AG09319 (cell line): ENCODE results near the gene ZC3H11A.
"Not testable (repeated sequence)": the region's sequence is repeated elsewhere in the genome, so short reads cannot be mapped to it uniquely, and the experiment has no call there.

Source experiments
- DNase-seq: peaks from one replicate; pipeline ENCODE4 v3.0.0-alpha.2; 2010; ENCODE audit warnings: low read depth; ENCODE audit errors: extremely low read depth
- TF ChIP-seq, protein P1 (sequence below): IDR thresholded peaks from 2 replicates; pipeline ENCODE4 v1.5.1; 2011; ENCODE audit warnings: low read depth, mild to moderate bottlenecking, inconsistent platforms, low read length, moderate library complexity

Gene ZC3H11A

DNA sequence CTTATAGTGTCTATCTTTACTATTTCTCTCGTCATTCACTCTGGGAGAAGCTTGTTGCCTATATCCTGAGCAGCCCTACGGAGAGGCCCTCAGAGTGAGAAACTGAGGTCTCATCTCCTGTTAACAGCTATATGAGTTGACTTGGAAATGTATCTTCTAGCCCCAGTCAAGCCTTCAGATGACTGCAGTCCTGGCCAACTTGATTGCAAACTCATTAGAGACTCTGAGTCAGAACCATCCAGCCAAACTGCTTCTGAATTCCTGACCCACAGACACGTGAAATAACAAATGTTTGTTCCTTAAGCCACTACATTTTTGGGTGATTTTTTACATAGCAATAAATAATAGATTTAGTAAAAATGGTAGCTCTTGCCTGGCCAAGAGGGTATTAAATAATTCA, 3.9 kb upstream of the ZC3H11A start:
- TF ChIP-seq, protein P1, sequence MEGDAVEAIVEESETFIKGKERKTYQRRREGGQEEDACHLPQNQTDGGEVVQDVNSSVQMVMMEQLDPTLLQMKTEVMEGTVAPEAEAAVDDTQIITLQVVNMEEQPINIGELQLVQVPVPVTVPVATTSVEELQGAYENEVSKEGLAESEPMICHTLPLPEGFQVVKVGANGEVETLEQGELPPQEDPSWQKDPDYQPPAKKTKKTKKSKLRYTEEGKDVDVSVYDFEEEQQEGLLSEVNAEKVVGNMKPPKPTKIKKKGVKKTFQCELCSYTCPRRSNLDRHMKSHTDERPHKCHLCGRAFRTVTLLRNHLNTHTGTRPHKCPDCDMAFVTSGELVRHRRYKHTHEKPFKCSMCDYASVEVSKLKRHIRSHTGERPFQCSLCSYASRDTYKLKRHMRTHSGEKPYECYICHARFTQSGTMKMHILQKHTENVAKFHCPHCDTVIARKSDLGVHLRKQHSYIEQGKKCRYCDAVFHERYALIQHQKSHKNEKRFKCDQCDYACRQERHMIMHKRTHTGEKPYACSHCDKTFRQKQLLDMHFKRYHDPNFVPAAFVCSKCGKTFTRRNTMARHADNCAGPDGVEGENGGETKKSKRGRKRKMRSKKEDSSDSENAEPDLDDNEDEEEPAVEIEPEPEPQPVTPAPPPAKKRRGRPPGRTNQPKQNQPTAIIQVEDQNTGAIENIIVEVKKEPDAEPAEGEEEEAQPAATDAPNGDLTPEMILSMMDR = no peak

DNA sequence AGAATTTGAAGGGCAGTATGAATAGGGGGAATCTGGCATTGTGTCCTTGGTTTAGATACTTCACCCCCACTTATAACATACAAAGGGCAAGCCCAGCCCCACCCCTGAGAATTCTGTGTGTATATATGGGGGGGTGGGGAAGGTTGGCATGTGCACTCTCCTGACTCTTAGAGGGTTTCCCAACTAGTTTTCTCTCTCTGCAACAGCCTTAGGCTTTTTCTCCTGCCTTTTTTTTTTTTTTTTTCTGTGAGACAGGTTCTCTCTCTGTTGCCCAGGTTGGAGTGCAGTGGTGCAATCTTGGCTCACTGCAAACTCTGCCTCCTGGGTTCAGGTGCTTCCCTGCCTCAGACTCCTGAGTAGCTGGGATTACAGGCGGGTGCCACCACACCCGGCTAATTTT, 2.9 kb upstream of the ZC3H11A start:
- TF ChIP-seq, protein P1 = no peak
- DNase-seq = no peak

More for the DNA sequence above, 3.9 kb upstream of the ZC3H11A start:
- no peak for DNase-seq

DNA sequence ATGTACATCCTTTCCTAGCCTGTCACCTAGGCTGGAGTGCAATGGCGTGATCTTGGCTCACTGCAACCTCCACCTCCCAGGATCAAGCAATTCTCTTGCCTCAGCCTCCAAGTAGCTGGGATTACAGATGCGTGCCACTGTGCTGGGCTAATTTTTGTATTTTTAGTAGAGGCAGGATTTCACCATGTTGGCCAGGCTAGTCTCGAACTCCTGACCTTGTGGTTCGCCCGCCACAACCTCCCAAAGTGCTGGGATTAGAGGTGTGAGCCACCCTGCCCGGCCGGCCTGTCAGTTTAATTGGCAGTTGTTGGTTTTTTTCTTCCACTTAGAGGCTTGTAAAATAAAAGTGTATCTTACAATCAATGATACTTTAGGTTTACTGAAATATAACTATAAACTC, 1.9 kb upstream of the ZC3H11A start:
- not testable (repeated sequence) for DNase-seq

DNA sequence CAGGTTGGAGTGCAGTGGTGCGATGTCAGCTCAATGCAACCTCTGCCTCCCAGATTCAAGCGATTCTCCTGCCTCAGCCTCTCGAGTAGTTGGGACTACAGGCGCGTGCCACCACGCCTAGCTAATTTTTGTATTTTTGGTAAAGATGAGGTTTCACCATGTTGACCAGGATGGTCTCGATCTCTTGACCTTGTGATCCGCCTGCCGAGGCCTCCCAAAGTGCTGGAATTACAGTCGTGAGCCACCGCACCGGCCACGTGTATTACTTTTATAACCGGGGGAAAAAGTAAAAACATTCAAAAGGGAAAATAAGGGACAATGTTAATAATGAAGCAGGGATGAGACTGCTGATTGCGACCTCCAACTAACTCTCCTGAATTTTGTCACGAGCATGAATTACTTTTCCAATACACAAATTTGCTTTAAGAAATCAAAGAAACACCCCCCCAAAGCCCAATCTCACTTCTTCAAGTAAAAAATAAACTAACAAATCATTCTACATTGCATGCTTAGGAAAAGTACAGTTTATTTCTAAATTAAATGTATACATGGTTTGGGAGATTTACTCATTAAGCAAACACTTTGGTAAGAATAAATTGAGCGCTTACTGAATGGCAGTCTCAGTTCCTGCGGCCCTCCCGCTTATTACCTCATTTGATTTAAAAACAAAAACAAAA, 521 bp upstream of the ZC3H11A start:
- TF ChIP-seq, protein P1 = no peak

DNA sequence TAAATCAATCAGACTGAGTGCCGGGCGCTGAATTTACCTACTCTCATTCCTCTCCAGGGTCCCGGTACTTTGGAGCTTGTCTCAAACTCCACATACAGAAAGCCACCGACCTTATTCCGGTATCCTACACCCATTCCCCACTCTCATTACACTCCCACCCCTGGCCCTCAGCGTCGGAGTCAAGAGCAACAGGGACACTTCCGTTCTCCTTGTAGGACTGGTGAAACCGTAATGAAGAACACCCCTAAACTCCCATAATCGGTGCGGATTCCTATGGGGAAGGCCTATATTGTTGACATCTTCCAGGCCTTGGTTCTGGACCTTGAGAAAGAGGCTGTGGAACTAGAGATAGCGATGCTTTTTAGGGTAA, 798 bp downstream of the ZC3H11A start:
- TF ChIP-seq, protein P1 = no peak
- no peak for DNase-seq

More for the DNA sequence above, 521 bp upstream of the ZC3H11A start:
- no peak for DNase-seq

DNA sequence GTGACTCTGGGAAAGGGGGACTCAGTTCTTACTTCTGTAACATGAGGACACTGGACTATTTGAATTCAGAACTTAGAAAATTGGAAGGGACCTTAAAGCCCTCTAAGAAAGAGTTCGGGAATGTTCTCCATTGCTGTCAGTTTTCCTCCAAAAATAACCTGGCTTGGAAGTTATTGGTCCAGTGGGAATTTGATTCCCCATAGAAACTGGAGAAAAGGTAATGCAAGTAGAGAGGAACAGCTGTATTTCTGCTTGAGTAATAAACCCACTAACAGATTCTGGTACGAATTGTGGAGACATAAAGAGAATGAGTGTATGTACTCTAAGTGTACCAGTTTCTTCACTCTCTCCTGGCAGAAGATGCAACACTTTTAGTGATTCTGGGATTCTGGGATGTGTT, 1.8 kb downstream of the ZC3H11A start:
- no peak for DNase-seq
- TF ChIP-seq, protein P1 = no peak

DNA sequence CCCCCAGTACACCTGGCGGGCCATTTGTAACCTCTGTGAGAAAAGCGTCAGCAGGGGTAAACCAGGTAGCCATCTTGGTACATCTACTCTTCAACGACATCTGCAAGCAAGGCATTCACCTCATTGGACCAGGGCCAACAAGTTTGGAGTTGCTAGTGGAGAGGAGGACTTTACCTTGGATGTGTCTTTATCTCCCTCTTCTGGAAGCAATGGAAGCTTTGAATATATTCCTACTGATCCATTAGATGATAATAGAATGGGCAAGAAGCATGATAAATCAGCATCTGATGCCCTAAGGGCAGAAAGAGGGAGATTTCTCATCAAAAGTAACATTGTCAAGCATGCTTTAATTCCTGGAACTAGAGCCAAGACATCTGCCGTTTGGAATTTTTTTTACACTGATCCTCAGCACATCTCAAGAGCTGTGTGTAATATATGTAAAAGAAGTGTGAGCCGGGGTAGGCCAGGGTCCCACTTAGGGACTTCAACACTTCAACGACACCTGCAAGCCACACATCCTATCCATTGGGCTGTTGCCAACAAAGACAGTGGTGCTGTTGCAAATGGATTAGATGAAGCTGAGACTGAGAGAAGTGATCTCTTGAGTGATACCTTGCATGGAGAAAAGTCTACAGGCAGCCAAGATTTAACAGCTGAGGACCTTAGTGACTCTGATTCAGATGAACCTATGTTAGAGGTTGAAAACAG, 2.7 kb downstream of the ZC3H11A start:
- TF ChIP-seq, protein P1 = no peak; the same call in 1 of the 2 replicates
- DNase-seq = no peak

DNA sequence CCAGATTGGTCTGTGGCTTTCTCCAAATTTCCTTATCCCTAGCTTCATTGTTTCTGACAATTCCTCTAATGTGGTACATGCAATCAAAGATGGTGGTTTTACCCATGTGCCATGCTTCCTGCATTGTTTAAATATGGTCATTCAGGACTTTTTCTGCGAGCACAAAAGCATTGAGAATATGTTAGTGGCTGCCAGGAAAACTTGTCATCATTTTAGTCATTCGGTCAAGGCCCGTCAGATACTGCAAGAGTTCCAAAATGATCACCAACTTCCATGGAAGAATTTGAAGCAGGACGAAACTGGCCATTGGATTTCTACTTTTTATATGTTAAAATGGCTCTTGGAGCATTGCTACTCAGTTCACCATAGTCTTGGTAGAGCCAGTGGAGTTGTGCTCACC, 3.7 kb downstream of the ZC3H11A start:
- TF ChIP-seq, protein P1 = no peak
- no peak for DNase-seq
